ENCODE measurements around the gene TLK1.
"Not testable (repeated sequence)": the region's sequence is repeated elsewhere in the genome, so short reads cannot be mapped to it uniquely, and the experiment has no call there.

TLK1 gene

GRCh38 chr2:171076422-171076821, 84.3 kb downstream of the TLK1 start:
- not testable (repeated sequence) for FAIRE-seq

GRCh38 chr2:171072164-171072563, 88.5 kb downstream of the TLK1 start:
- FAIRE-seq, result no peak

DNA sequence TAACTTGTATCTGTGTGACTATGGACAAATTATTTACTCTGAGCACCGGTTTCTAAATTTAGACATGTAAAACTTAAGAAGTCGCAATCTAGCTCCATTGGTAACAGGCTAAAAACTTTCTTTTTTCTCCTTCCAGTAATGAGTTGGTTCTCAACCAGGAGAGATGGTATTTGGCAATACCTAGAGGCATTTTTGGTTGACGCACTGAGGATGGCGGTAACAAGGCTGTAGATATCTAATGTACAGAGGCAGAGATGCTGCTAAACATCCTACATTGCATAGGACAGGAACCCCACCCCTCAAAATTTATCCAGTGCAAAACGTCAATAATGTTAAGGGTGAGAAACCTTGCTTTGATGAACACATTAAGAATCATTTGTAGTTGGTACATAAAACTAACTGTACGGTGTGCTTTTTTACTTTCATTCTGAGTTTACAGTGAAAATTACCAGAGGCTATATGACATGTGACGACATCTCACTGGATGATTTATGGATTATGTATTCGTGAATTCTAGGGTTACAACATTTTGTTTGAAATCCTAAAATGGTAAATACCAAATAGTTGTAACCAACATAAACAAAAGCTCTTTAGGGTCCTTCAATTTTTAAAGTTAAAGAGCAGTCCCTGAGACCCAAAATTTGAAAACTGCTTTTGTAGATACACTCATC, 91.3 kb downstream of the TLK1 start:
- FAIRE-seq, result no peak

DNA sequence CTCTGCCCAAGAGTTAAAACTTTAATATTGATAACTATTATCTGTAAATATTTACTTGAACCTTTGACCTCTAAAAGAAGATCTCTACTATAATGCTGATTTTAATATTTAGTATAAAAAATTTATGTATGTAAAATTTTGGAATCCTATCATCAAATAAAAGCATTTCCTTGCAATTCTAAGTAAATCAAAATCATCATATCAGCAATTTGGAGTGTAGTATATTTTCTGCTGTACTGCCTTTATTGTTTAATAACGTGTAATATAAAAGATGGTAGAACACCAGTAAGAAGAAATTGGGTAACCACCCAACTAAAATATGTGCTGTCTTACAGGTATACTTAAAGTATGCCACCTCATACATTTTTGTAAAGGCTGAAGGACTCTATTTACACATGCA, 94.6 kb downstream of the TLK1 start:
- no peak for FAIRE-seq

- FAIRE-seq, result no peak
Observed at GRCh38 chr2:171057575-171057974, 103.1 kb downstream of the TLK1 start.

DNA sequence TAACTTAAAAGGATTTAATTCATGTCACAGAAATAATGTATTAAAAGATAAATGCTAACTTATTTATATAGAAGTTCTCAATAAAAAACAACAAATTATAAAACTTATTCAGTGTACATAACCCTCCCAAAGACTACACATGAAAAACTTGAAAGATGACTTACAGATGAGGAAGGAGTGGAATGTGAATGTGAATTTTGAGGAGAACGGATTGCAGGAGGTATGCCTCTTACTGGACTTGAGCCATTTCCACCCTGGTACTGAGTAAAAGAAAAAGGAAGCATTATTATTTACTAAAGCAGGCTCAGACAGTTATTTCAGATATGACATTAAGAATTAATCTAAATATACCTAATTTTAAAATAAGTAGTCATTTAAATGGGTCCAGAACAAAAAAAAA, 104.4 kb downstream of the TLK1 start:
- no peak for FAIRE-seq

DNA sequence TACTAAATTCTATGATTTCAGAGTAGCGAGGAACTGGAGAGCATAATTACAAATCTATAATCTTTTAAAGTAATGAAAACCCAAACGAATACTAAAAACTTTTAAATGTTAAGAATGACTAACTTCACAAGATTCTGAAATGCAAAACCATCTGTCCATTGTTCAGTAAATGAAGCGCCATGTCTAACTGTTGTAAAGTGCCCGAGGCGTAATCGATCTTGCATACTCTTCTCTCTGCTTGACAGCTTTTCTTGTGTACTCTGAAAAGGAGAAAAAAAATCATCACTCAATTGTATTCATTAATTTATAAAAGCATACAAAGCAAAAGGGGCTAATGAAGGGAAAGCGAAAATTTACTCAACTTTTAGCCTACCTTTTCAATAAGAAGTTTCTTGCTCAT, 111.0 kb downstream of the TLK1 start:
- FAIRE-seq, result no peak

DNA sequence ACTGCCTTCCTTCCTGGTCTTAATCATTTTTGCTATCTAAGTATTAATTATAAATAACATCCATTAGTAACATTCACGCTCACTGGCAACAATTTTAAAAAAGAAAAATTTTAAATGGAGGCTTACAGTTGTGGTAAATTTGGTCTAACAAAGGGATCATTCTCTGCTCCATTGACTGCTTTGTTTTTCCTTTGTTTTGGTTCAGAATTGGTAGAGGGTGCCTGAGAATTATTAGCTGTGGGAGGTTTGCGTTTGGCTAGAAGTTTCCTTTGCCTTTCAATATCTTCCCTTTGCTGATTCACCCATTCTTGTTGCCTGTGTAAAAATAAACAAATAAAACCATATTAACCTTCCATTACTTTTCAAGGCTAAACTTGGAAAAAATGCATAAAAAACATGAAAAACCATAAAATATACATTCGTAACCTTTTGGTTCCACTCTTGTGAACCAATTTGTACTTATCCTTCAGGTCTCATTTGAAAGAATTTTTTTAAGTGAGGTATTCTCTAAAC, 114.6 kb downstream of the TLK1 start:
- no peak for FAIRE-seq

DNA sequence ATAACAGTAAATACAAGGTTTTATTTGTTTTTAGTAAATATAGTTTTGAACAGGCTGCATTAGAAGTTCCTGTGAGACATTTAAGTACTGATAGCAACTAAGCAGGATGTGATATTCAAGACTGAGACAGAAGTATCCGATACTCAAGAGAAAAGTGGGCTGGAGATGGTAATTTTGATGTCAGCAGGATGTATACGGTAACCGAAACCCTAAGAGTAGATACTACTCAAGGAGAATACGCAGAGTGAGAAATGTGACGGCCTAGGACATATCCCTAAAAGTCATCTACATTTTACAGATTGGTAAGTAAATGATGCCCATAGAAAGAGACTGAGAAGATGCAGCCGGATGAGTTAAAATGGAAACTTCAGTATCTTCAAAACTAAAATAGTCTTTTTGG, 116.3 kb downstream of the TLK1 start:
- no peak for FAIRE-seq

GRCh38 chr2:171042253-171042969, 118.3 kb downstream of the TLK1 start:
- FAIRE-seq, result no peak

DNA sequence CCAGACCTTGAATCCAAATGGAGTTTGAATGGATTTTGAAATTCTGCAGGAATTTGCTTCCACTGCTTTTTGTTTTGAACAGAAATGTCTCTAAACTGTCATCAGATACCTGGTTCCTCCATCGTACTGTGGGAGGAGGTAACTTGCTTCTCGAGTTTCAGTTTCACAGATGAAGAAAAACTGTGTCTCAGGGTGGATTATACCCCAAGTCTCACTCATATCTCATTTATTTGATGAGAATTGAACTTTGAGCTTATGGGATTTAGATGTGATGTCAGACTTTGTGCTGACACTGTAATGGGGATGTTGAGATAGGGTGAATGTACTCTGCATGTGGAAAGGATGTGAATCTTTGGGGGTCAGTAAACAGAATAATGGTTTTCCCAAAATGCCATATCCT, 124.2 kb downstream of the TLK1 start:
- no peak for FAIRE-seq

GRCh38 chr2:171034315-171034714, 126.4 kb downstream of the TLK1 start:
- peak; percentile 5 for FAIRE-seq

- no peak for FAIRE-seq
Observed at GRCh38 chr2:171025214-171025613, 135.5 kb downstream of the TLK1 start.

DNA sequence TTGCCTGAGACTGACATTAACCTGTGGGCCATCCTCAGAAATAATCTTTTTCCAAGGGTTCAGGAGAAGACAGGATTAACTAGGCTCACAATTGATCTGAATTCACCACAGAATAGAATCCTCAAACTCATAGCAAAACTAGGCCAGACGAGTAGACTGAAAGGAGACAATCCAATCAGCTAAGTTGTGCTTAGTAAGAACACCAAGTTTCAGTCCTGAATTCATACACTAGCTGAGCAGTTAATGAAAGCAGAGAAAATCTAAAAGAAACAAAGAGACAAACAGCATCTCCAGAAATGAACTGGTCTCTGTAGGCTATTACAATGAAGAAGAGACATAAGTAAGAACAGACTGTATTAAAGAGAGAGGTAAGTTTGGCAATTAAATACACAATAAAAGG, 142.2 kb downstream of the TLK1 start:
- no peak for FAIRE-seq

DNA sequence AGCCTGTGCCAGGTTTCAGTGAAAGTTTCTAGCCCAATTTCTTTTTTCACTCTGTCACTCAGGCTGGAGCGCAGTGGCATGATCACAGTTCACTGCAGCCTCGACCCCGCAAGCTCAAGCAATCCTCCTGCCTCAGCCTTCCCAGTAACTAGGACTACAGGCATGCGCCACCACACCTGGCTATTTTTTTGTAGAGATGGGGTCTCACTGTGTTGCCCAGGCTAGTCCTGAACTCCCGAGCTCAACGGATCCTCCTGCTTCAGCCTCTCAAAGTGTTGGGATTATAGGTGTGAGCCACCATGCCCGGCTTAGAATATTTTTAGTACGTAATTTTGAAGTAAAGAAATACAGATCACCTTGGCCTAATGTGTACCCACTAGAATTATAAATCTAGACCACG, 144.6 kb downstream of the TLK1 start:
- FAIRE-seq, result no peak

- no peak for FAIRE-seq
Observed at GRCh38 chr2:171013851-171014250, 146.8 kb downstream of the TLK1 start.

- no peak for FAIRE-seq
Observed at GRCh38 chr2:171009386-171009785, 151.3 kb downstream of the TLK1 start.

DNA sequence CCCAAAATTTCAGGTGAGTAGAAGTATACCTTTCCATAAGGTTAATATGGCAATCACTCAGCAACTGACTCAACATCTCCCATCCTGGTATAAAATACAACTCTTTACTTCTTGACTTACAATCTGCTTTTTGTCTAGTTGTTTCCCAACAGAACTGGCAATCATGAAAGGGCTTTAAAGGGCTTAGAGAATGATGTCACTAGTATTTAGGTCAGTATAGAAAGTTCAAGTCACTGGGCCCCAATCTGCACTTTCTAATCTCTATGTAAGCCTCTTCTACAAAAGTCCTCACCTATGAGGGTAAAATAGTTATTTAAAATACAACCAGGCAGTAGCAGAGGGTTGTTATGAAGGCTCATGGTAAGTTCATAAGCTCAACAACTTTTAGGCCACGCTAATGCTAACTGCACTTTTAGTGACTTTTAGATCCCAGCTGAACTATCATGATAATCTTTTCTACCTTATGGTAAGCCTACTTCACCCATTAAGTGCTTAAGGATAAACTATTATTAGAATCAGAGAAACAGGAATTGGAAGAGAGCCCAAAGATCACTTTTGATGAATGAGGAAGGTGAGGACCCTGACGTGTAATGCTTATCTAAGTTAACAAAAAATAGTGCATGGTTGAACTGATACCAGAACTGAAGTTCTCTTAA, 152.0 kb downstream of the TLK1 start:
- no peak for FAIRE-seq

- no peak for FAIRE-seq
Observed at GRCh38 chr2:171004833-171005232, 155.9 kb downstream of the TLK1 start.

- FAIRE-seq, result no peak
Observed at GRCh38 chr2:171004363-171004762, 156.3 kb downstream of the TLK1 start.

DNA sequence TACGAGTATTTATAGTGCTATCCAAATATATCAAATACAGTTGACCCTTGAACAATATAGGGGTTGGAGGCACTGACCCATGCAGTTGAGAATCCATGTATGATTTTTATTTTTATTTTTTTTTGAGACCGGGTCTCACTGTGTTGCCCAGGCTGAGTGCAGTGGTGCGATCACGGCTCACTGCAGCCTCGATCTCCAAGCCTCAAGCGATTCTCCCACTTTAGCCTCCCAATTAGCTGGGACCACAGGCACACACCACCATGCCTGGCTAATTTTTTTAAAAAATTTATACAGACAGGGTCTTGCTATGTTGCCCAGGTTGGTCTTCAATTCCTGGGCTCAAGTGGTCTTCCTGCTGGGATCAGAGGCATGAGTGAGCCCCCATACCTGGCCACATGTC, 161.0 kb downstream of the TLK1 start:
- no peak for FAIRE-seq

DNA sequence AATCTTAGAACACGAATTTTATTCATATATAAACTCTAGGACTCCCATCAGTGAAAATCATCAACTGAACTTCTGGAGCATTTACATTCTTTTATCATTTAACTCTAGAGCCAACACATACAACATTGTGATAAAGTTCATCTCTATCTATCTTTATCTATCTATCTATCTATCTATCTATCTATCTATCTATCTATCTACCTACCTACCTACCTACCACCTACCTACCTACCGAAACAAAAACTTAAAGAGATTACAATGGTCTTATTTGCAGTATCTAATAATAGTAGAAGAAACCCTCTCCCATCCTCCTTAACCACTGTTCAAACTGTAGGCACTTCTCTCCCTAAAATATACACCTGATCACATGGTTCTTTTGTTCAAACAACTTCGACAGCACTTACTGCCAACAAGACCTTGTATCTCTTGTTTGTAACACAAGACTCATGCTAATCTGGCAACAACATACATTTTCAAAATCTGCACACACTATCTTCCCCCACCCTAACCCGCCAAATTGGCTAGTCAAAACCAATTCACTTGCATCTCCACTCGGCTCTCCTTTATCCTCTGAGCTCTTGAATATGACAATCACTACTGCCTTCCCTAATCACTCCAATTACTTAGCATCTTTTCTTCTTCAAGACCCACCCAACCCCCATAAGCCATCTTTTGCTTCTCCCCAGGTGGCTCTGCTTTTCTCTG, 162.6 kb downstream of the TLK1 start:
- no peak for FAIRE-seq

- FAIRE-seq, result no peak
Observed at GRCh38 chr2:170996316-170996715, 164.4 kb downstream of the TLK1 start.
